ENCODE measurements around the gene THAP11. TPM values are rescaled to one million over a fixed set of nuclear protein-coding genes. Genes with fewer than 3 reads are reported as not detected.

Gene THAP11
- total and polyA plus RNA-seq, 2 of the 13 experiments (the other 11 are each of a cell fraction or from before 2014, with no cell fraction given), result 44.2 to 53.4 TPM

DNA sequence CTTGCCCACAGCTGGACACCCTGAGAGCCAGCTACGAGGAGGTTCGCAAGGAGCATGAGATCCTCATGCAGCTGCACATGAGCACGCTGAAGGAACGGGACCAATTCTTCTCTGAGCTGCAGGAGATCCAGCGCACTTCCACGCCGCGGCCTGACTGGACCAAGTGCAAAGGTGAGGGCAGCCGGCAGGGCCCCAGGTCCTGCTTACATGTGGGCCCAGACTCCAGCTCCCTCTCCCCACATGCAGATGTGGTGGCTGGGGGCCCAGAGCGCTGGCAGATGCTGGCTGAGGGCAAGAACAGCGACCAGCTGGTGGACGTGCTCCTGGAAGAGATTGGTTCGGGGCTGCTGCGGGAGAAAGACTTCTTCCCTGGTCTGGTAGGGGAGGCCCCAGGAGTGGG is 16.2 kb upstream of the THAP11 start:
- Histone ChIP-seq H3K9ac (ENCODE audit: insufficient read depth, low read depth, low read length) (no peak overlapping the region), H3K9me3 (ENCODE audit: low read length) (no peaks in the 10 kb centered on the region), H3K36me3 (replicated peaks in 1 of 2; ENCODE audit: control insufficient read depth in 1 of 2, insufficient read depth in 2 of 2, low read length in 2 of 2) (peaks cover 13 to 40% of the 10 kb centered on the region in 2 experiments), H3K79me2 (ENCODE audit: insufficient read depth, low read length) (no peaks in the 10 kb centered on the region), H2AFZ (ENCODE audit: low read length) (no peak overlapping the region), H3K4me2 (ENCODE audit: low read depth, low read length) (no peak overlapping the region), H3K27me3 (ENCODE audit: control insufficient read depth in 1 of 2, insufficient read depth in 2 of 2, low read length in 2 of 2) (no peaks in the 10 kb centered on the region; a peak in 1 of 5 replicates), H3K27ac (ENCODE audit: extremely low read length, insufficient read depth, low read length) (no peak overlapping the region), H3K4me1 (ENCODE audit: insufficient read depth, low read length) (peaks cover 14% of the 10 kb centered on the region), H4K20me1 (ENCODE audit: insufficient read depth, low read length) (no peaks in the 10 kb centered on the region), H3K4me3 (replicated peaks in 1 of 3; ENCODE audit: insufficient read depth in 1 of 3, low read depth in 2 of 3, low read length in 3 of 3) (no peak overlapping the region)
- no TSS peak for BruUV-seq (replicated peaks)
- FAIRE-seq (no peak), ATAC-seq (no peak; the same call in 2 of the 3 replicates), DNase-seq (ENCODE audit: low spot score) (no peak)
- no peak for TF ChIP-seq NFRKB (IDR thresholded peaks at IDR 0.05)
- TF ChIP-seq AGO2 (optimal IDR thresholded peaks at IDR 0.05; ENCODE audit: low read depth, low read length), result peak; percentile 64
- 97% methylated on average over 5 of the region's 14 CpGs for WGBS (ENCODE audit: low lambda C conversion rate)
- in situ Hi-C loops (cut with HindIII; ENCODE audit: extremely low pct_ligation_motif_present, low pct_unique_long_range_greater_than_20kb) (no loop called here), intact Hi-C loops (cut with micrococcal nuclease; ENCODE audit: unreplicated experiment) (no loop called here)
- ChIA-PET CTCF (ENCODE audit: low intra/inter-chr PET ratio, low total read pairs) (no interaction called here), POLR2A (no interaction called here)

- intact Hi-C loops (cut with micrococcal nuclease; ENCODE audit: unreplicated experiment), result no loop called here
- no peak overlapping the region for H3K4me3 ChIP-seq (replicated peaks in 1 of 3; ENCODE audit: insufficient read depth in 1 of 3, low read depth in 2 of 3, low read length in 3 of 3)
- H3K4me2 ChIP-seq (ENCODE audit: low read depth, low read length), result no peak overlapping the region
- H3K36me3 ChIP-seq (replicated peaks in 1 of 2; ENCODE audit: control insufficient read depth in 1 of 2, insufficient read depth in 2 of 2, low read length in 2 of 2), result peaks cover 19 to 53% of the 10 kb centered on the region in 2 experiments
- H3K9ac ChIP-seq (ENCODE audit: insufficient read depth, low read depth, low read length), result no peak overlapping the region
- TF ChIP-seq KLF9 (CRISPR knock-in tag; IDR thresholded peaks at IDR 0.05; ENCODE audit: low read depth) (no peak), GATAD2A (CRISPR knock-in tag; IDR thresholded peaks at IDR 0.05) (no peak), ZNF234 (CRISPR knock-in tag; conservative IDR thresholded peaks at IDR 0.05) (no peak), SIX4 (CRISPR knock-in tag; IDR thresholded peaks at IDR 0.05) (no peak), KDM6A (CRISPR knock-in tag; IDR thresholded peaks at IDR 0.05; ENCODE audit: low read depth) (no peak), MEIS1 (CRISPR knock-in tag; IDR thresholded peaks at IDR 0.05; ENCODE audit: borderline replicate concordance) (no peak)
- TF ChIP-seq, protein P1, sequence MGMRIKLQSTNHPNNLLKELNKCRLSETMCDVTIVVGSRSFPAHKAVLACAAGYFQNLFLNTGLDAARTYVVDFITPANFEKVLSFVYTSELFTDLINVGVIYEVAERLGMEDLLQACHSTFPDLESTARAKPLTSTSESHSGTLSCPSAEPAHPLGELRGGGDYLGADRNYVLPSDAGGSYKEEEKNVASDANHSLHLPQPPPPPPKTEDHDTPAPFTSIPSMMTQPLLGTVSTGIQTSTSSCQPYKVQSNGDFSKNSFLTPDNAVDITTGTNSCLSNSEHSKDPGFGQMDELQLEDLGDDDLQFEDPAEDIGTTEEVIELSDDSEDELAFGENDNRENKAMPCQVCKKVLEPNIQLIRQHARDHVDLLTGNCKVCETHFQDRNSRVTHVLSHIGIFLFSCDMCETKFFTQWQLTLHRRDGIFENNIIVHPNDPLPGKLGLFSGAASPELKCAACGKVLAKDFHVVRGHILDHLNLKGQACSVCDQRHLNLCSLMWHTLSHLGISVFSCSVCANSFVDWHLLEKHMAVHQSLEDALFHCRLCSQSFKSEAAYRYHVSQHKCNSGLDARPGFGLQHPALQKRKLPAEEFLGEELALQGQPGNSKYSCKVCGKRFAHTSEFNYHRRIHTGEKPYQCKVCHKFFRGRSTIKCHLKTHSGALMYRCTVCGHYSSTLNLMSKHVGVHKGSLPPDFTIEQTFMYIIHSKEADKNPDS (CRISPR knock-in tag; IDR thresholded peaks at IDR 0.05), result no peak
- DNase-seq (ENCODE audit: low spot score) (no peak), FAIRE-seq (no peak), ATAC-seq (no peak)
- in situ Hi-C loops (cut with HindIII; ENCODE audit: extremely low pct_ligation_motif_present, low pct_unique_long_range_greater_than_20kb), result no loop called here
- H4K20me1 ChIP-seq (ENCODE audit: insufficient read depth, low read length), result no peaks in the 10 kb centered on the region
- ChIA-PET POLR2A (no interaction called here), CTCF (ENCODE audit: low intra/inter-chr PET ratio, low total read pairs) (no interaction called here)
- no TSS peak for BruUV-seq (replicated peaks)
- H3K79me2 ChIP-seq (ENCODE audit: insufficient read depth, low read length), result peaks cover 16% of the 10 kb centered on the region
- H3K9me3 ChIP-seq (ENCODE audit: low read length), result no peaks in the 10 kb centered on the region
- H3K27me3 ChIP-seq (ENCODE audit: control insufficient read depth in 1 of 2, insufficient read depth in 2 of 2, low read length in 2 of 2), result no peaks in the 10 kb centered on the region; a peak in 2 of 5 replicates
- 98% methylated on average over 3 of the region's 4 CpGs for WGBS (ENCODE audit: low lambda C conversion rate)
- peaks cover 19% of the 10 kb centered on the region for H3K4me1 ChIP-seq (ENCODE audit: insufficient read depth, low read length)
- no peak overlapping the region for H2AFZ ChIP-seq (ENCODE audit: low read length)
- H3K27ac ChIP-seq (ENCODE audit: extremely low read length, insufficient read depth, low read length), result no peak overlapping the region
Observed at GRCh38 chr16:67828651-67829050, 13.5 kb upstream of the THAP11 start.

Measured in HepG2 (cell line).